Measurements from ENCODE around the gene IL20RB.

DNA sequence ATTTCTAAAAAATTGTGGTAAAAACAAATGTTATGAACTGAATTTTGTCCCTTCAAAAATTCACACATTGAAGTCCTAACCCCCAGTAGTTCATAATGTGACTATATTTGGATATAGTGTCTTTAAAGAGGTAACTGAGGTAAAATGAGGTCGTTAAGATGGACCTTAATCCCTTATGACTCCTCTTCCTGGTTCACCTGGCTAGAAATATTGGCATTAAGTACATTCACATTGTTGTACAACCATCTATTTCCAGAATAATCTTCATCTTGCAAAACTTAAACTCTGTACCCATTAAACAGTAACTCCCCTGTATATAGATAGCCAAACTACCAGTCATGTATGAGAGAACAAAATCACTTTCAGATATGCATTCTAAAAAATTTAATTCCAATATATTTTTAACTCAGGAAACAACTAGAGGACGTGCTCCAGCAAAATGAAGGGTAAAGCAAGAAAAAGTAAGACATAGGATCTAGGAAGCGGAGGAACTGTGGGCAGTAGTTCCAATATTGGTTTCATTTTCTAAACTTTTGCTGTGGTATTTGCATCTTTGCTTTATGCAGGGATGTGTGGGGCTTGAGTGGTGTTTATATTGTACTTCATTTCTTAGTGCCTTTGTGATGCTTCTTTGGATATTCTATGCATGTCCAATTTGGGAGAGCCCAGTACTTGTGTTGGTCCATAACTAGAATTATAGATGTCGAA is 36.7 kb upstream of the IL20RB start:
- TF ChIP-seq, protein P1, sequence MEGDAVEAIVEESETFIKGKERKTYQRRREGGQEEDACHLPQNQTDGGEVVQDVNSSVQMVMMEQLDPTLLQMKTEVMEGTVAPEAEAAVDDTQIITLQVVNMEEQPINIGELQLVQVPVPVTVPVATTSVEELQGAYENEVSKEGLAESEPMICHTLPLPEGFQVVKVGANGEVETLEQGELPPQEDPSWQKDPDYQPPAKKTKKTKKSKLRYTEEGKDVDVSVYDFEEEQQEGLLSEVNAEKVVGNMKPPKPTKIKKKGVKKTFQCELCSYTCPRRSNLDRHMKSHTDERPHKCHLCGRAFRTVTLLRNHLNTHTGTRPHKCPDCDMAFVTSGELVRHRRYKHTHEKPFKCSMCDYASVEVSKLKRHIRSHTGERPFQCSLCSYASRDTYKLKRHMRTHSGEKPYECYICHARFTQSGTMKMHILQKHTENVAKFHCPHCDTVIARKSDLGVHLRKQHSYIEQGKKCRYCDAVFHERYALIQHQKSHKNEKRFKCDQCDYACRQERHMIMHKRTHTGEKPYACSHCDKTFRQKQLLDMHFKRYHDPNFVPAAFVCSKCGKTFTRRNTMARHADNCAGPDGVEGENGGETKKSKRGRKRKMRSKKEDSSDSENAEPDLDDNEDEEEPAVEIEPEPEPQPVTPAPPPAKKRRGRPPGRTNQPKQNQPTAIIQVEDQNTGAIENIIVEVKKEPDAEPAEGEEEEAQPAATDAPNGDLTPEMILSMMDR (optimal IDR thresholded peaks at IDR 0.05 in 1 of 3, IDR thresholded peaks at IDR 0.05 in 1 of 3, conservative IDR thresholded peaks at IDR 0.05 in 1 of 3; ENCODE audit: extremely low read depth in 1 of 3, insufficient read depth in 2 of 3, low read length in 3 of 3) = no peak
- no peak for TF ChIP-seq EZH2 (IDR thresholded peaks at IDR 0.05; ENCODE audit: low read length)

Data from keratinocyte (primary cell).